ENCODE measurements around the gene LIMK2.

- TF ChIP-seq POLR2AphosphoS5 (IDR thresholded peaks at IDR 0.05; ENCODE audit: low read depth, low read length) (no peak), POU2F2 (IDR thresholded peaks at IDR 0.05; ENCODE audit: low read depth, low read length) (no peak), POLR2A (IDR thresholded peaks at IDR 0.05; ENCODE audit: low read depth, low read length) (no peak), TAF1 (IDR thresholded peaks at IDR 0.05; ENCODE audit: low read depth, low read length) (no peak), SPI1 (IDR thresholded peaks at IDR 0.05; ENCODE audit: low read depth, low read length) (no peak), PAX5 (IDR thresholded peaks at IDR 0.05; ENCODE audit: insufficient read depth, low read length, severe bottlenecking) (no peak)
These were observed 29.1 kb downstream of the LIMK2 start for GRCh38 chr22:31241200-31241599.
